ENCODE measurements around the gene PLCXD3. TPM values are rescaled to one million over a fixed set of nuclear protein-coding genes. Genes with fewer than 3 reads are reported as not detected.

Gene PLCXD3
- total RNA-seq, 1 donor from 2014 or later = not detected

DNA sequence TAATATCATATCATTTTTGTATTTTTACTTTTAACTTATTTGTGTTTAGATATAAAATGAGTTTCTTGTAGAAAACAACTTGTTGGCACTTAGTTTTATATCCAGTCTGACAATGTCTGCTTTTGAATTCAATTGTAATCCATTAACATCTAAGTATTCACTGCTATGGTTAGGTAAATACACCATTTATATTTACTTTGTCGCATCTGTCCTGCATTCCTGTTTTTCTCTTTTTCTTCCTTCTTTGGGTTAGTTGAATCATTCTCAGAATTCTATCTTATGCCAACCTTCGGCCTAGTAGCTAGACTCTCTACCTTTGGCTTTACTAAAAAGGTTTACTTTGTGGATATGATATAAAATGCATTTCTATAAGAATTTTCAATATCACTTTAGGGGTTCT, 107.6 kb downstream of the PLCXD3 start:
- Mint-ChIP-seq H3K27ac (ENCODE audit: unreplicated experiment) (no peak overlapping the region), H3K36me3 (ENCODE audit: unreplicated experiment) (no peaks in the 10 kb centered on the region), H3K4me1 (ENCODE audit: unreplicated experiment) (no peaks in the 10 kb centered on the region), H3K9me3 (ENCODE audit: unreplicated experiment) (peaks cover 22% of the 10 kb centered on the region), H3K4me3 (ENCODE audit: unreplicated experiment) (no peak overlapping the region), H3K27me3 (ENCODE audit: unreplicated experiment) (no peaks in the 10 kb centered on the region)
- no peak for DNase-seq (ENCODE audit: extremely low spot score, unreplicated experiment)
- TF ChIP-seq, protein P1, sequence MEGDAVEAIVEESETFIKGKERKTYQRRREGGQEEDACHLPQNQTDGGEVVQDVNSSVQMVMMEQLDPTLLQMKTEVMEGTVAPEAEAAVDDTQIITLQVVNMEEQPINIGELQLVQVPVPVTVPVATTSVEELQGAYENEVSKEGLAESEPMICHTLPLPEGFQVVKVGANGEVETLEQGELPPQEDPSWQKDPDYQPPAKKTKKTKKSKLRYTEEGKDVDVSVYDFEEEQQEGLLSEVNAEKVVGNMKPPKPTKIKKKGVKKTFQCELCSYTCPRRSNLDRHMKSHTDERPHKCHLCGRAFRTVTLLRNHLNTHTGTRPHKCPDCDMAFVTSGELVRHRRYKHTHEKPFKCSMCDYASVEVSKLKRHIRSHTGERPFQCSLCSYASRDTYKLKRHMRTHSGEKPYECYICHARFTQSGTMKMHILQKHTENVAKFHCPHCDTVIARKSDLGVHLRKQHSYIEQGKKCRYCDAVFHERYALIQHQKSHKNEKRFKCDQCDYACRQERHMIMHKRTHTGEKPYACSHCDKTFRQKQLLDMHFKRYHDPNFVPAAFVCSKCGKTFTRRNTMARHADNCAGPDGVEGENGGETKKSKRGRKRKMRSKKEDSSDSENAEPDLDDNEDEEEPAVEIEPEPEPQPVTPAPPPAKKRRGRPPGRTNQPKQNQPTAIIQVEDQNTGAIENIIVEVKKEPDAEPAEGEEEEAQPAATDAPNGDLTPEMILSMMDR (IDR thresholded peaks at IDR 0.05) = no peak

DNA sequence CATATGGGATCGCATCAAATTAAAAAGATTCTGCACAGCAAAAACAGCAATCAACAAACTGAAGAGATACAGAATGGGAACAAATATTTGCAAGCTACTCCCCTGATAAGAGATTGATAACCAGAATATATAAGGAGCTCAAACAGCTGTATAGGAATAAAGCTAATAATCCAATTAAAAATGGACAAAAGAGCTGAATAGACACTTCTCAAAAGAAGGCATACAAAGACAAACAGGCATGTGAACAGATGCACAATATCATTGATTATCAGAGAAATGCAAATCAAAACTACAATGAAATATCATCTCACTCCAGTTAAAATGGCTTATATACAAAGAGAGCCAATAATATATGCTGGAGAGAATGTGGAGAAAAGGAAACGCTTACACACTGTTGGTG, 110.6 kb downstream of the PLCXD3 start:
- no peak overlapping the region for H3K27ac Mint-ChIP-seq (ENCODE audit: unreplicated experiment)
- TF ChIP-seq, protein P1 (IDR thresholded peaks at IDR 0.05) = no peak
- no peak overlapping the region for H3K4me3 Mint-ChIP-seq (ENCODE audit: unreplicated experiment)
- no peaks in the 10 kb centered on the region for H3K27me3 Mint-ChIP-seq (ENCODE audit: unreplicated experiment)
- no peak for DNase-seq (ENCODE audit: extremely low spot score, unreplicated experiment)
- no peaks in the 10 kb centered on the region for H3K4me1 Mint-ChIP-seq (ENCODE audit: unreplicated experiment)
- H3K36me3 Mint-ChIP-seq (ENCODE audit: unreplicated experiment) = no peaks in the 10 kb centered on the region
- peaks cover 32% of the 10 kb centered on the region for H3K9me3 Mint-ChIP-seq (ENCODE audit: unreplicated experiment)

DNA sequence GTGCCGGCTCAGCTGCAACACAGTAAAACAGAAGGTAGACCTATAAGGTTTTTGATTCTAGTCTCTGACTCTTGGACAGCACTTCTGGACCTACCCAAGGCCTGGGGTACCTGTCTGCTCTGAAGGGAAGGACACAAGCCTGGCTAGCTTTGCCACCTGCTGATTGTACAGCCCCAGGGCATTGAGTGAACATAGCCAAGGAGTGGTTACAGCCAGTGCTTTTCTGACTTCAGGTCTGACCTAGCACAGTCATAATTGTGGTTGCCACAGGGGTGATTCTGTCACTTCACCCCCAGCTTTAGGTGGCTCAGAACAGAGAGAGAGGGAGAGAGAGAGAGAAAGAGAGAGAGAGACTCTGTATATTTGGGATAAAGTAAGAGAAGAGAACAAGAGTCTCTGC, 118.4 kb downstream of the PLCXD3 start:
- Mint-ChIP-seq H3K9me3 (ENCODE audit: unreplicated experiment) (peaks cover 7% of the 10 kb centered on the region), H3K27ac (ENCODE audit: unreplicated experiment) (no peak overlapping the region), H3K4me3 (ENCODE audit: unreplicated experiment) (no peak overlapping the region), H3K27me3 (ENCODE audit: unreplicated experiment) (no peaks in the 10 kb centered on the region), H3K36me3 (ENCODE audit: unreplicated experiment) (no peaks in the 10 kb centered on the region), H3K4me1 (ENCODE audit: unreplicated experiment) (no peaks in the 10 kb centered on the region)
- DNase-seq (ENCODE audit: extremely low spot score, unreplicated experiment) = no peak
- TF ChIP-seq, protein P1 (IDR thresholded peaks at IDR 0.05) = no peak

DNA sequence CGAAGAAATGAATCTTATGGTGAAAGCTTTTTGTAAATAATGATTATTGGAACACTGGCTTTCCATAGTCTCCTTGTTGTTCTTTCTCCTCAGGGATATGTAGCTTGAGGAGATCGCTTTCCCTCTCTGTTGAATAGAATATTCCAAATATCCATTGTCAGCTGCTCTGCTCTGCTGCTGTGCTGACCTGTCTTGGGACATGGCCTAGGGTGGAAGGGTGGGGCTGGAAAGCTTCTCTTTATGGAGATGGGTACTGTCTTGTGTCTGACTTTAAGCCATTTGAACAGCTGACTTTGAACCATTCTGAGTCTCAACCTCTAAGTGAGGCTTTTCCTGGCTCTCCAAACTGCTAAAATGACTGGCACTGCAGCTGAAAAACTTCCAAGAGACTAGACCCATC, 135.8 kb downstream of the PLCXD3 start:
- Mint-ChIP-seq H3K27me3 (ENCODE audit: unreplicated experiment) (no peaks in the 10 kb centered on the region), H3K36me3 (ENCODE audit: unreplicated experiment) (no peaks in the 10 kb centered on the region), H3K9me3 (ENCODE audit: unreplicated experiment) (no peaks in the 10 kb centered on the region), H3K4me3 (ENCODE audit: unreplicated experiment) (no peak overlapping the region), H3K4me1 (ENCODE audit: unreplicated experiment) (no peaks in the 10 kb centered on the region), H3K27ac (ENCODE audit: unreplicated experiment) (no peak overlapping the region)
- DNase-seq (ENCODE audit: extremely low spot score, unreplicated experiment) = no peak
- TF ChIP-seq, protein P1 (IDR thresholded peaks at IDR 0.05) = no peak

DNA sequence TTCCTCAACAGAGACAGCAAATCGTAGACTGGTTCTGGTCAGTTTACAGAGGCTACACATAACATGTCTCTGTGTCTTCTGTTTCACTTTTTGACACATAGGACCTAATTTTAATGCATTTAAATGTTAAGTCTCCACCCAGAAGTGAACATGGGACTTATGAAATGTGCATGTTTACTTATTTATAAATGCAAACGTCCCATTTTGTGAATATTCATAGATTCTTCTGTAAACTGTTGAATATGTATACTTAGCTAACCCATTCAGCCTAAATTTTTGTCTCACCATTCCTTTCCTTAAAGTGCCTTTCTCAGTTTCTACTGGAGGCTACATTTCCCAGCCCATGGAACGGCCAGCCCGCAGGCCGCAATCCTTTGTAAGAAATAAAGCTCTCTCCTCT, 137.2 kb downstream of the PLCXD3 start:
- Mint-ChIP-seq H3K4me1 (ENCODE audit: unreplicated experiment) (no peaks in the 10 kb centered on the region), H3K4me3 (ENCODE audit: unreplicated experiment) (no peak overlapping the region), H3K36me3 (ENCODE audit: unreplicated experiment) (no peaks in the 10 kb centered on the region), H3K27me3 (ENCODE audit: unreplicated experiment) (no peaks in the 10 kb centered on the region), H3K9me3 (ENCODE audit: unreplicated experiment) (no peaks in the 10 kb centered on the region), H3K27ac (ENCODE audit: unreplicated experiment) (no peak overlapping the region)
- TF ChIP-seq, protein P1 (IDR thresholded peaks at IDR 0.05) = no peak
- DNase-seq (ENCODE audit: extremely low spot score, unreplicated experiment) = no peak
